Suprapubic skin (tissue), 4 donors: Measurements from ENCODE around the gene TOR4A. TPM values are rescaled to one million over a fixed set of nuclear protein-coding genes. Genes with fewer than 3 reads are reported as not detected.

Source experiments
- DNase-seq, 2 donors: peaks; one replicate each; pipeline ENCODE4 v3.0.0-alpha.2; 2019; ENCODE audit warnings: low spot score in 2 of 2
- H3K27ac ChIP-seq: fragments of 200-600 bp; sonication (generic); one replicate; pipeline ENCODE4 v1.5.1; 2019
- H3K27me3 ChIP-seq: fragments of 200-600 bp; sonication (generic); one replicate; pipeline ENCODE4 v1.5.1; 2019
- H3K36me3 ChIP-seq: fragments of 200-600 bp; sonication (generic); one replicate; pipeline ENCODE4 v1.5.1; 2019
- H3K4me1 ChIP-seq: fragments of 200-600 bp; sonication (generic); one replicate; pipeline ENCODE4 v1.5.1; 2019
- H3K4me3 ChIP-seq: fragments of 200-600 bp; sonication (generic); one replicate; pipeline ENCODE4 v1.5.1; 2019; ENCODE audit warnings: mild to moderate bottlenecking
- H3K9me3 ChIP-seq: fragments of 200-600 bp; sonication (generic); one replicate; pipeline ENCODE4 v1.5.1; 2019
- EP300 ChIP-seq: sonication (generic); formaldehyde crosslinking; IDR thresholded peaks from one replicate; pipeline ENCODE4 v1.6.1; 2017; ENCODE audit warnings: antibody characterized with exemption
- POLR2A ChIP-seq, 2 donors: fragments of 450-650 bp; IDR thresholded peaks; one replicate each; pipeline ENCODE4 v1.6.1; 2017; ENCODE audit warnings: antibody characterized with exemption in 2 of 2, mild to moderate bottlenecking in 2 of 2, moderate library complexity in 2 of 2
- POLR2AphosphoS5 ChIP-seq, 3 donors: sonication (generic); formaldehyde crosslinking; IDR thresholded peaks; one replicate each; pipeline ENCODE4 v1.6.1; 2017; ENCODE audit warnings: antibody characterized with exemption in 3 of 3
- WGBS: methylation state at CpG from one replicate; pipeline ENCODE4 v1.1.5; 2018; 5-methylcytosine and 5-hydroxymethylcytosine counted together
- total RNA-seq, 4 donors: library from RNA; depleted of rRNA; stranded (reverse); fragments of >200 nt; gene quantifications; one replicate each; pipeline ENCODE4 v1.1.0, GENCODE V29; 2016
- TF ChIP-seq, protein P1 (sequence below), 2 donors: fragments of 200-600 bp in 1 of 2; fragments of 450-650 bp in 1 of 2; sonication (generic) in 1 of 2; IDR thresholded peaks; one replicate each; pipeline ENCODE4 v1.5.1; 2016 to 2019; ENCODE audit warnings: antibody characterized with exemption in 2 of 2, mild to moderate bottlenecking in 1 of 2, moderate library complexity in 1 of 2

TOR4A gene
- 1 to 10 TPM; 3.5 to 9.2 (median 4.4) TPM for total RNA-seq

DNA sequence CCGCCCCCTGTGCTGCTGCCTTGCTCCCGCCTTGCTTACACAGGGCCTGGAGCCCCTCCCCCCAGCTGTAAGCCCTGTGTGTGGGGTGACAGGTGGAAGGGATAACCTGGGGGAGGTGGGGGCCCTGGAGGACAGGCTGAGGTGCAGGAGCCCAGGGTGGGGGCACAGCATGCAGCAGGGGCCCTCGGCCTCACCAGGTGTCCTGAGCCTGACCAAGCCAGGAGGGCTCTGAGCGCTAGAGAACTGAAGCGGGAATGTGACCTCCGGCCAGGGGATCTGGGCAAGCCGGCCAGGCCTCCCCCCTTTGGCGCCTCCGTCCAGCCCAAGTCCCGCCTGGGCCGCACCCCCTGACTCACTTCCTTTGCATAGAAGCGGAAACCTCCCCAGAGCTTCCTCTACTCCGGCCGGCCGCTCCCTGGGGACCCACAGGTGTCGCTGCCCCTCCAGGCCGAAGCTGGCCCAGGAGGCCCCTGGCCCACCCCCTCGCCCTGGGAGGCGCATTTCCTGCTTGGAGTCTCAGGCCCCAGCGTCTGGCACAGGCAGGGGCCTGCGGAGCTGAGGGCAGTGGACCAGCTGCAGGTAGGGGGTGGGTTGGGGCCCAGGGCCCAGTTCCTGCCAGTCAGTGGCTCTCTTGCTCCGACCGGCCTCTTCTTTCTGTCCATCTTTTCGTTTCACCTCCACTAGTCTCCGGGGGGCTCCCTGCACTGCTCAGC, at the start of gene TOR4A:
Gene TOR4A (plus strand): TSS at position 398 of the 713 bp plus-strand sequence. CDS start 964 bp downstream, outside the sequence.
- Histone ChIP-seq H3K9me3 (no peaks in the 10 kb centered on the region), H3K27ac (peak within 1 kb of the TSS; percentile 62), H3K4me3 (peak within 1 kb of the TSS; percentile 47), H3K36me3 (peaks cover 9% of the 10 kb centered on the region), H3K4me1 (peaks cover 69% of the 10 kb centered on the region), H3K27me3 (peaks cover 44% of the 10 kb centered on the region)
- WGBS = 12% methylated on average over 14 of the region's 25 CpGs
- peak; percentile 90 to 93 for DNase-seq
- TF ChIP-seq POLR2AphosphoS5 (IDR thresholded peaks at IDR 0.05) = no peak
- TF ChIP-seq POLR2A (IDR thresholded peaks at IDR 0.05) = no peak
- TF ChIP-seq, protein P1, sequence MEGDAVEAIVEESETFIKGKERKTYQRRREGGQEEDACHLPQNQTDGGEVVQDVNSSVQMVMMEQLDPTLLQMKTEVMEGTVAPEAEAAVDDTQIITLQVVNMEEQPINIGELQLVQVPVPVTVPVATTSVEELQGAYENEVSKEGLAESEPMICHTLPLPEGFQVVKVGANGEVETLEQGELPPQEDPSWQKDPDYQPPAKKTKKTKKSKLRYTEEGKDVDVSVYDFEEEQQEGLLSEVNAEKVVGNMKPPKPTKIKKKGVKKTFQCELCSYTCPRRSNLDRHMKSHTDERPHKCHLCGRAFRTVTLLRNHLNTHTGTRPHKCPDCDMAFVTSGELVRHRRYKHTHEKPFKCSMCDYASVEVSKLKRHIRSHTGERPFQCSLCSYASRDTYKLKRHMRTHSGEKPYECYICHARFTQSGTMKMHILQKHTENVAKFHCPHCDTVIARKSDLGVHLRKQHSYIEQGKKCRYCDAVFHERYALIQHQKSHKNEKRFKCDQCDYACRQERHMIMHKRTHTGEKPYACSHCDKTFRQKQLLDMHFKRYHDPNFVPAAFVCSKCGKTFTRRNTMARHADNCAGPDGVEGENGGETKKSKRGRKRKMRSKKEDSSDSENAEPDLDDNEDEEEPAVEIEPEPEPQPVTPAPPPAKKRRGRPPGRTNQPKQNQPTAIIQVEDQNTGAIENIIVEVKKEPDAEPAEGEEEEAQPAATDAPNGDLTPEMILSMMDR (IDR thresholded peaks at IDR 0.05) = no peak
- TF ChIP-seq EP300 = no peak

DNA sequence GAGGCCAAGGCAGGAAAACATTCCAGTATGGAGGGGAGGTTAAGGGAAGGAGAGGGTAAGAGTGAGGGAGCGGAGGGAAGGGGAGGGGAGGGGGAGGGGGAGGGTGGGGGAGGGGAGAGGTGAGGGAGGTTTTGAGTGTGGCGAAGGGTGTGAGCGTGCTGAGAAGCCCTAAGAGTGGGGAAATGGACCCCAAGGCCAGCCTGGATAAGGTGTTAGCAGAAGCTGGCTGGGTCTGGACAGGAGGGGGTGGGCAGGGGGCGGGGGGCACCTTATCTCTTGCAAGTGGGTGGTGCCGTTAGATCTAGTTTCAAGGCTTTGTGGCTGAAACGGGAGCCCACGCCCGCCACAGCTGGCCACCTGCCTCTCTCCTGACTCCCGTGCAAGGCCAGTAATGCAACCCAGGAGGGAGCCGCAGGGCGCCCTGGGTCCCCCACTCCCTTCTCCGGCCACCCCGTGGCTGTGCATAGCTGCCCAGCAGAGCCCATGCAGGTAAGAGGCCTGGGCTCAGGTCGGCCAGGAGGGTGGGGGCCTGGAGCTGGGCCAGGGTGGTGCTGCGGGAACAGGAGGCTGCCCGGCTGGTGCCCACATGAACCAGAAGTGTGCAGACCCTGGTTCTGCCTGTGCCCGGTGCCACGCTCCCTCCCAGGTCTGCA, 49.5 kb upstream of the TOR4A start:
- no peak for DNase-seq
- Histone ChIP-seq H3K27ac (no peak overlapping the region), H3K4me3 (no peak overlapping the region), H3K27me3 (peaks cover 49% of the 10 kb centered on the region), H3K4me1 (peaks cover 42% of the 10 kb centered on the region), H3K9me3 (no peaks in the 10 kb centered on the region), H3K36me3 (no peaks in the 10 kb centered on the region)
- WGBS = 34% methylated on average over 12 of the region's 18 CpGs
- TF ChIP-seq POLR2A (IDR thresholded peaks at IDR 0.05) = no peak
- no peak for TF ChIP-seq POLR2AphosphoS5 (IDR thresholded peaks at IDR 0.05)
- no peak for TF ChIP-seq EP300
- TF ChIP-seq, protein P1 (IDR thresholded peaks at IDR 0.05) = no peak

DNA sequence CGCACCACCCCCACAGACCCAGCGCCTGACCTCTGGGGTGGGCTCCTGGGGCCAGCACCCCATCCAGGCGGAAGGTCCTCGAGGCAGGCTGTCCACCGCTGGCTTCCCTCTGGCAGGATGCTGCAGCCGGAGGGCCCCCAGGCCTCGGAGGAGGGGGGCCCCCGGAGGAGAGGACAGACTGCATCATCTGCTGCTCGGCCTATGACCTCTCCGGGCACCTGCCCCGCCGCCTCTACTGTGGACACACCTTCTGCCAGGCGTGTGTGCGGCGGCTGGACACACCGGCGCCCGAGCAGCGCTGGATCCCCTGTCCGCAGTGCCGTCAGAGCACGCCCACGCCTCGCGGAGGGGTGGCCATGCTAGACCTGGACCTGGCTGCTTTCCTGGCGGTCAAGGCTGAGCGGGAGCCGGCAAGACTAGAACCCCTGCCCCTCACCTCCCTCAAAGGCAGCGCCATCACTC, 49.0 kb upstream of the TOR4A start:
- Histone ChIP-seq H3K4me3 (no peak overlapping the region), H3K4me1 (peaks cover 40% of the 10 kb centered on the region), H3K27ac (no peak overlapping the region), H3K27me3 (peaks cover 55% of the 10 kb centered on the region), H3K36me3 (no peaks in the 10 kb centered on the region), H3K9me3 (no peaks in the 10 kb centered on the region)
- TF ChIP-seq POLR2A (IDR thresholded peaks at IDR 0.05) = no peak
- TF ChIP-seq POLR2AphosphoS5 (IDR thresholded peaks at IDR 0.05) = no peak
- TF ChIP-seq EP300 = no peak
- TF ChIP-seq, protein P1 (IDR thresholded peaks at IDR 0.05) = no peak
- DNase-seq = no peak
- WGBS = 56% methylated on average over 16 of the region's 29 CpGs

DNA sequence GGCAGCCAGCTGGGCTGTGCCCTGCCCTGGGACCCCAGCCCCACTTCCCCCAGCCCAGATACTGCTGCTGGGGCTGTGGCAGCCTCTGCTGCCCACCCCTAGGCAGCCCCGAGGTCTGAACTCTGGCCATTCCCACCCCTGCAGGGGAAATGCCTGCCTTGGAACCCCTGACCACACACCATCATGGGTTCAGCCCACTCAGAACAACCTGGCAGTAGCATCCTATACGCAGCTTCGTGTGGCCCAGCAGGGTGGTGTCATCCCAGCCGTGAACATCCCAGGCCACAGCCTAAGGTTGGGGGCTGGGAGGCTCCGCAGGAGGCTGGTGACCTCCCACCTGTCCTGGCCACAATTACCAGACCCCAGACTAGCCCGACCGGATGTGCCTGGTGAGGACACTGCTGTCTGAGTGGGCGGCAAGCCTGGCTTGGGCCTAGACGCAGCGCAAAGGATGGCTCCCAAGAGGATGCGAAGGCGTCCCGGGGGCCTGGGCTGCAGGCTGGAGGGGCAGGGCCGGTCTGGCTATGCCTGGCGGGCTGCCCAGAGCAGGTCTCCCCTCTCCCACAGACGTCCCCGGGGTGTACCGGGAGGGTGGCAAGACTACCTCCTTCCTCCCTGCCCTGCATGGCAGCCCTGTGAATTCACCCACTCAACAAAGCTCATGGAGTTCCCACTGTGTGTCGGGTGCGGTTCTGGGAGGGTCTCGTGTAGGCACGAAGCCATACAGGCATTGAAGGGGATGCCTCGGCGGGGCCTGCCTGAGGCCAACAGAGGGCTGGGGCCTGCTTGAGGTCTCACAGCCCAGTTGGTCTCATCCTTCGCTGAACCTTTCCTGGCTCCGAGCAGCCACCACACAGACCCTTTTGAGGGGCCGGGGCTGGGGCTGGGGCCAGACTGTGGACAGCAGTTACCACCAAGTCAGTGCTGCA, 48.3 kb upstream of the TOR4A start:
- TF ChIP-seq POLR2AphosphoS5 (IDR thresholded peaks at IDR 0.05) (no peak), POLR2A (IDR thresholded peaks at IDR 0.05) (no peak)
- DNase-seq = no peak
- WGBS = 50% methylated on average over 14 of the region's 27 CpGs
- Histone ChIP-seq H3K9me3 (no peaks in the 10 kb centered on the region), H3K36me3 (no peaks in the 10 kb centered on the region), H3K27me3 (peaks cover 61% of the 10 kb centered on the region), H3K4me3 (no peak overlapping the region), H3K4me1 (peaks cover 35% of the 10 kb centered on the region), H3K27ac (no peak overlapping the region)

DNA sequence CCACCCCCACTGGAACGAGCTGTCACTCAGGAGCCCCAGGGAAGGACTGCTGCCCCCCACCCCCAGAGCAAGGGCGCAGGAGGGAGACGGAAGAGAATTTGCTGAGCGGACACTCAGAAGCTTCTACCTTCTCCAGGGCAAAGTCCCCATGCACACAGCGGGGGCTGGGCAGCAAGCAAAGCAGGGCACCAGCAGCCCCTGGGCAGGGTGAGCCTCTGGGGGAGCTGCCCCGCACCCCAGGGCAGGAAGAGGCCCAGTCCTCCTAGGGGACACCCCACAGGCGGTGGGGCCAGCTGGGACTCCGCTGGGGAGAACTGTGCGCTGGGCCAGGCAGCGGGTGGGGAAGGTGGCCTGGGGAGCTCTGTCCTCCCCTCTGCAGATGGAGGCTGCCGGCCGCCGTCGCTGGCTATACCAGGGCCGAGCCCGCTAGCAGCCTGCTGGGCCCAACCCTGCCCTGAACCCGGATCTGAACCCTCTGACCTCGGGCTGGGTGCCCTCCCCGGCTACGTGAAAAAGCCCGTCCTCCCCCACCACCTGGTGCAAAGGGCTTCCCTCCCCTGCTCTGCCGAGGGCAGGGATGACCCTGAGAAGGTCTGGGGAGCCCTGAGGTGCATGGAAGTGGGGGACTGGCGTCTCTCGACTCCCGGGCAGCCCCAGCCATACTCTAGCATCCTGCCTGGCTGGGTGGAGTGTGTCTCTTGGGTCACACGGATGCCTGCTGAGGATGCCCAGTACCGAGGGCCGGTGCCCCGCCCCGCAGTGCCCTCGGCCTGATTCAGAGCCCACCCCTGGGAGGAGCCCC, 47.4 kb upstream of the TOR4A start:
- no peaks in the 10 kb centered on the region for H3K9me3 ChIP-seq
- no peaks in the 10 kb centered on the region for H3K36me3 ChIP-seq
- no peak overlapping the region for H3K4me3 ChIP-seq
- DNase-seq = no peak
- peaks cover 70% of the 10 kb centered on the region for H3K27me3 ChIP-seq
- peaks cover 28% of the 10 kb centered on the region for H3K4me1 ChIP-seq
- WGBS = 64% methylated on average over 8 of the region's 31 CpGs
- no peak overlapping the region for H3K27ac ChIP-seq
- TF ChIP-seq POLR2AphosphoS5 (IDR thresholded peaks at IDR 0.05) = no peak
- no peak for TF ChIP-seq POLR2A (IDR thresholded peaks at IDR 0.05)
- TF ChIP-seq, protein P1 (IDR thresholded peaks at IDR 0.05) = no peak
- no peak for TF ChIP-seq EP300
